Right ventricle myocardium superior (tissue), 1 donor: ENCODE results near the gene PRSS8. TPM values are rescaled to one million over a fixed set of nuclear protein-coding genes. Genes with fewer than 3 reads are reported as not detected.
"Not testable (repeated sequence)": the region's sequence is repeated elsewhere in the genome, so short reads cannot be mapped to it uniquely, and the experiment has no call there.

Source experiments
- ATAC-seq: fragments of 200-7000 bp; cut with Tn5 transposase; one replicate; pipeline ENCODE4 v1.9.1; 2020; ENCODE audit warnings: mild to moderate bottlenecking; ENCODE audit not compliant: poor library complexity
- DNase-seq: peaks from one replicate; pipeline ENCODE4 v3.0.0-alpha.2; 2020
- intact Hi-C: fragments of 100-400 bp; cut with DNase I; formaldehyde crosslinking; loops from one replicate; pipeline ENCODE4 v1.11.2; 2022
- total RNA-seq: library from RNA; stranded (reverse); fragmentation: NEBNext Ultra II Directional; extraction: Animal tissue kit (Norgen Biotek cat#: 25700); gene quantifications from one replicate; pipeline ENCODE4 v1.2.1, GENCODE V29; 2021
- donor health status: DM: no; HTN: yes; CAD: no; lungs with severe emphysema.

Gene PRSS8
- total RNA-seq, 1 donor from 2014 or later = not detected

DNA sequence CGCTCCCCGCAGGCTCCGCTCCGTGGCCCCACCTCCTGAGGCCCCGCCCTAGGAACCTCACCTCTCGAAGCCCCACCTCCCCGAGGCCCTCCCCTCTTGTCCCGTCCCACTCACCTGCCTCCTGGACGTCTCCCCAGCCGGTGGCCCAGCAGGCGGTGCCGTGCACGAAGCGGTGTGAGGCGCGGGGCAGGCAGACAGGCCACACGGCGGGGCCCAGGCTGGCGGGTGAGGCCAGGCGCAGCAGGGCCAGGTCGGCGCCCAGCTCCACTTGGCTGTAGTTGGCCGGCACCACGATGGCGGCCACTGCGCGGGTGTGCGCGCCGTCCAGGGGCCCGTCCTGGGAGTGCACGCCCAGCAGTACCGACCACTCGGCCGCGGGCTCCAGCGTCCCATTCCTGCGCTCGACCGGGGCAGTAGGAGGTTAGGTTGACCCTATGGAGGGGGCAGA is 12.8 kb upstream of the PRSS8 start:
- no peak for DNase-seq

DNA sequence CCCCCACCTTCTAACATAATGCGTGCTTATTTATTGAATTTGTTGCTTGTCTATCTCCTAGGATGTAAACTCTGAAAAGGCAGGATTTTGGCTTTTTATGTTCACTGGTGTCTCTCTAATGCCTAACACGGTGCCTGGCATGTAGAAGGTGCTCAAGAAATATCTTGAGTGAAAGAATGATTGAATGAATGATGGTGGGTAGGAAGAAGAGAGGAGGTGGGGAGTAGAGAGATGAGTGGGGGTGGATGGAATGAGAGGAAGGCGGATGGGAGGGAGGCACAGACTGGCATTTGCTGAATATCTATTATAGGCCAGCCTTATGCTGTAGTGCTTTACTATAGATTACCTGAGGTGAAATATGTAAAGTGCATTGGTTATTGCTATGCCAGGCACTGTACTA is 12.0 kb upstream of the PRSS8 start:
- DNase-seq (no peak), ATAC-seq (no peak)
- intact Hi-C loops = loop anchor here (10.0 kb wide), 1 partner anchor 163 kb away; the partner anchor contains the start of gene HSD3B7

More for the DNA sequence above, 12.8 kb upstream of the PRSS8 start:
- intact Hi-C loops = loop anchor here (10.0 kb wide), 1 partner anchor 164 kb away; the partner anchor contains the start of gene HSD3B7
- ATAC-seq = peak; percentile 32

DNA sequence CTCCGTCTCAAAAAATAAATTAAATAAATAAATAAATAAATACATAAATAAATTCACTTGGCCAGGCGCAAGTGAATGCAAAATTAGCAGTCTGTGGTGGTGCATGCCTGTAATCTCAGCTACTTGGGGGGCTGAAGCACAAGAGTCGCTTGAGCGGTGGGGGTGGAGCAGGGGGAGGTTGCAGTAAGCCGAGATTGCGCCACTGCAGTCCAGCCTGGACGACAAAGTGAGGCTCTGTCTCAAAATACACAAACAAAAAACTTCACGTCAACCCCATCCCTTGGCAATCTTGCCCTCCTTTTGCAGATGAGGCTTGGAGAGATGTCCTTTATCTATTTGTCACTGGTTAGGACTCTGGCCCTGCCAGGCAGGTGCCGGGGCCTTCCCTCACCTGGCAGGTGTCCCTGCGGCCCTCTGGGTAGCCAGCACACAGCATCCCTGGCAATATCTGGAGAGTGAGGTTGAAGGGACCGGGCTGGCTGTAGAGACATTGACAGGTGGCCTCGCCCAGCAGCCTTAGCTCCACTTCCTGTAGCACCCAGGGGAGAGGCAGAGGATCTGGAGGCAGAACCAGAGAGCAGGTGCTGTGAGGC is 10.0 kb upstream of the PRSS8 start:
- ATAC-seq = no peak
- no peak for DNase-seq
- intact Hi-C loops = loop anchor here (10.0 kb wide), 1 partner anchor 161 kb away; the partner anchor contains the start of gene HSD3B7

DNA sequence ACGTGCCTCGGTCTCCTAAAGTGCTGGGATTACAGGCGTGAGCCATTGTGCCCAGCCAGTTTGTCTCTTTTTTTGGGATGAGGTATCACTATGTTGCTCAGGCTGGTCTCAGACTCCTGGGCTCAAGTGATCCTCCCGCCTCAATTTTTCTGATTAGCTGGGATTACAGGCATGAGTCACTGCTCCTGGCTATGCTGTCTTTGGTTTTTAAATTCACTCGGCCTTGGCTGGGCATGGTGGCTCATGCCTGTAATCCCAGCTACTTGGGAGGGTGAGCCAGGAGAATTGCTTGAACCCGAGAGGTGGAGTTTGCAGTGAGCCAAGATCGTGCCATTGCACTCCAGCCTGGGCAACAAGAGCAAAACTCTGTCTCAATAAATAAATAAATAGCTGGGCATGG is 8.9 kb upstream of the PRSS8 start:
- intact Hi-C loops = loop anchor here (5.0 to 10.0 kb wide), 2 partner anchors 112 to 160 kb away; partner anchors contain the start of genes HSD3B7 and STX4
- not testable (repeated sequence) for DNase-seq, ATAC-seq

DNA sequence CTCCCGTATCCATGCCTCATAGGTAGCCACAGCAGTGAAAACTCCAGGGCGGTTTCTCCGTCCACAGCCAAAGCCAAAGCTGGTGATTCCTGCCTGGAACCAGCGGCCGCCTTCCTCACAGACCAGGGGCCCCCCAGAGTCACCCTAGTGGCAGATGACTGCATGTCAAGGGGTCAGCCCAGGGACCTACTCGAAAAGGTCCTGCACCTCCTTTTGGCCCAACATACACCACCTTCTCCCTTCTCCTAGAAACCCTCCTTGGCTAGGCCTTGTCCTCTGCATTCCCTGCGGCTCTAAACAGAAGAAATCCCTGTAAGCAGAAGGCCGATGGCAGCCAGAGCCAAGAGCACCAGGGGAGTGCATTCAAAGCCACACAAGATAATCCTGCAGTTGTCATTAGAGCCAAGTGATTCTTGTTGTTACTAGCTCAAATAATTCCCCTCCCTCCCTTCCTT is 8.2 kb upstream of the PRSS8 start:
- DNase-seq = no peak
- intact Hi-C loops = loop anchor here (5.0 to 10.0 kb wide), 2 partner anchors 111 to 159 kb away; partner anchors contain the start of genes HSD3B7 and STX4
- no peak for ATAC-seq

DNA sequence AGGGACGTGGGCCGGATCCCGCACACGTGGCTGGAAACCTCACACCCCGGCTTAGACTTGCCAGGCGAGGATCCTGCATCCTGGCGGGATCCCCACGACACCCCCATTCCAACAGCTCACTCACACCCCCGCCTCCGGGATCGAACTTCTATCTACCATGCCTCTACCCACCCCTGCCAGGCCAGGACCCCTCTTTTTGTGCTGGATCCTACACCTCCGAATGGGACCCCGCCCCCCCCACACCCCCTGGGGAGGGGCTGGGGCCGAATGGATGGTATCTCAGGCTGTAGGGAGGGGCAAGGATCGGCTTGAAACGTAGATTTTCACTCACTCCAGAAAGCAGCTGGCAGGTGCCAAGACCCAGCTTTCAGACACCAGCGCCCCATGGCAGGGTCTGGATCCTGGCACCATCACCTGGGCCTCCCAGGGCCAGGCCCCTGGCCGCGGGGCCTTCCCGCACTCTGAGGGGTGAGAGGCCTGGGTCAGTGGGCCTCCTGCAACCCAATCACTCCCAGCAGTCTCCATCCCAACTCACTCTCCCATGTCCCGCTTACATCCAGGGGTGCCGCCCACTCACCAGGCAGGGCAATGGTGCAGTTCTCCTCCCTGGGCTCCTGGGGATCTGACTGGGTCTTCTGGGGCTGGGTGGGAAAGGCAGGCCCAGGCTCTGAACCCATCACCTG is 7.6 kb upstream of the PRSS8 start:
- intact Hi-C loops = loop anchor here (5.0 to 10.0 kb wide), 2 partner anchors 111 to 158 kb away; partner anchors contain the start of genes HSD3B7 and STX4
- ATAC-seq (no peak), DNase-seq (no peak)

DNA sequence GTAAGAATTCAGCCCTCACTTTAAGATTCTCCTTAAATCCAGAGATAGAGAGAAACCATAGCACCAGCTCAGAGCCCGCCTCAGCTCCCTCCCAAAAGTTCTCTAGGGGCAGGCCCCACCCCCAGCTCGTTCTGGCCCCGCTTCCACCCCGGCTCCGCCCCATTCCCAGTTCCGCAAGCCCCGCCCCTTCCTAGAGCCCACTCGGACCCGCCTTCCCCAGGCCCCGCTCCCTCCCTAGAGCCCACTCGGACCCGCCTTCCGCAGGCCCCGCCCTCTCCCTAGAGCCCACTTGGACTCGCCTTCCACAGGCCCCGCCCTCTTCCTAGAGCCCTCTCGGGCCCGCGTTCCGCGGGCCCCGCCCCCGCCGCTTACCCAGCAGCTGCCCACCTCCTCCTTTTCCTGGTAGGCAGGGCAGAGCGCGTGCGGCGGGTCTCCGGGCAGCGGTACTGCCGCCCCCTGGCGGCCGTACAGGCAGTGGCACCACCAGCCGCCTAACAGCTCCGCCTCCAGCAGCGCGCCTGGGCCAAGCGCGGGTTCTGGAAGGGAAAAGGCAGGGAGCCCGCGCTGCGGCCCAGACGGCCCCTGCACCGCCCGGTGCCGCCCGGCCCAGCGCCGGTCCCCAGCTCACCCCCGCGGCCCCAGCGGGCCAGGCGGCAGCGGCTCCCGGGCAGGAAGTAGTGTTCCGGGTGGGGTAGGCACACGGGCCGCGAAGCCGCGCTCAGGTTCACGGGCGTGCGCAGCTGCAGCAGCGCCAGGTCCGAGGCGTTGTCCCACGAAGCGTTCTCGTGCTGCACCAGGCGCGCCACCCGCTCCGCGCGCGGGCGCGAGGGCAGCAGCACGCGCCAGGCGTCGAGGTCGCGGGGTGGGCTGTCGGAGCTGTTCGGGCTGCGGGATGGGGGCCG is 6.8 kb upstream of the PRSS8 start:
- intact Hi-C loops = loop anchor here (5.0 to 10.0 kb wide), 2 partner anchors 110 to 158 kb away; partner anchors contain the start of genes HSD3B7 and STX4
- peak; percentile 99 for DNase-seq
- ATAC-seq = peak; percentile 96

DNA sequence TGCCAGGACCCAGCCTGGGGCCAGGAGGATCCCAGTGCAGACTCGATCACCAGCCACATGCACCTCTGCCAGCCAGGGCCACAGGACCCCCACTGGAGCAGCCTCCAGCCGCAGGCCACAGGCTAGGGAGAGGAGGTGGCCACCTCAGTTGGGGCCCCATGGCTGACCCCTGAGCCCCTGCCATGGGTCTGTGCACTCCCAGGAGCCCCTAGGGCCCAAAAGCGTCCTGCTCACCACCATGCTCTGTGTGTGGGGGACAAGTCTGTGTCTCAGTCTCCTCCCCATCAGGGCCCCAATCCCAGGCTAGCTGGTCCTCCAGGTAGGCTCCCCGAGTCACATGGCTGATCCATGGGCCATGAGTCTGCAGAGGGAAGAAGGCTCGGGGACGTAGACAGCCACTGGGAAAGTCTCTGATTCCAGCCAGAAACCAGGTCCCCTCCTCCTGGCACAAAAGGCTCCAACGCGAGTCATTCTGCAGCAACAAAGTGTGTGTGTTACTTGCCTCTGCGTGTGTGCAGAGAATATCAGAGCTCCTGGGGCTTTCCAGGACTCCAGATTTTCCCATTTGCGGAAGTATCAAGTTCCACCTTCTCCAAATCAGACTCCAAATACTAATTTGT is 6.1 kb upstream of the PRSS8 start:
- intact Hi-C loops = loop anchor here (5.0 to 10.0 kb wide), 2 partner anchors 109 to 157 kb away; partner anchors contain the start of genes HSD3B7 and STX4
- DNase-seq (no peak), ATAC-seq (peak; percentile 6)

DNA sequence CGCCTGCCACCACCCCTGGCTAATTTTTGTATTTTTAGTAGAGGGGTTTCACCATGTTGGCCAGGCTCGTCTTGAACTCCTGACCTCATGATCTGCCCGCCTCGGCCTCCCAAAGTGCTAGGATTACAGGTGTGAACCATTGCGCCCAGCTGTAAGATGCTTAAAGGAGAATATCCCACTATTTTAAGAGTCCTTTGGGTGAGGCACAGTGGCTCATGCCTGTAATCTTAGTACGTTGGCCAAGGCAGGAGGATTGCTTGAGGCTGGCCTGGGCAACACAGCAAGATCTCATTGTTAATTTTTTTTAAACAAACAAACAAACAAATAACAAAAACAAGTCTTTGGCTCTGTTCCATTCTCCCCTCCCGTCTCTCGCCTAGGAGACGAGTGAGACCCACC is 5.5 kb upstream of the PRSS8 start:
- intact Hi-C loops = loop anchor here (5.0 to 10.0 kb wide), 2 partner anchors 109 to 156 kb away; partner anchors contain the start of genes HSD3B7 and STX4
- not testable (repeated sequence) for DNase-seq, ATAC-seq

DNA sequence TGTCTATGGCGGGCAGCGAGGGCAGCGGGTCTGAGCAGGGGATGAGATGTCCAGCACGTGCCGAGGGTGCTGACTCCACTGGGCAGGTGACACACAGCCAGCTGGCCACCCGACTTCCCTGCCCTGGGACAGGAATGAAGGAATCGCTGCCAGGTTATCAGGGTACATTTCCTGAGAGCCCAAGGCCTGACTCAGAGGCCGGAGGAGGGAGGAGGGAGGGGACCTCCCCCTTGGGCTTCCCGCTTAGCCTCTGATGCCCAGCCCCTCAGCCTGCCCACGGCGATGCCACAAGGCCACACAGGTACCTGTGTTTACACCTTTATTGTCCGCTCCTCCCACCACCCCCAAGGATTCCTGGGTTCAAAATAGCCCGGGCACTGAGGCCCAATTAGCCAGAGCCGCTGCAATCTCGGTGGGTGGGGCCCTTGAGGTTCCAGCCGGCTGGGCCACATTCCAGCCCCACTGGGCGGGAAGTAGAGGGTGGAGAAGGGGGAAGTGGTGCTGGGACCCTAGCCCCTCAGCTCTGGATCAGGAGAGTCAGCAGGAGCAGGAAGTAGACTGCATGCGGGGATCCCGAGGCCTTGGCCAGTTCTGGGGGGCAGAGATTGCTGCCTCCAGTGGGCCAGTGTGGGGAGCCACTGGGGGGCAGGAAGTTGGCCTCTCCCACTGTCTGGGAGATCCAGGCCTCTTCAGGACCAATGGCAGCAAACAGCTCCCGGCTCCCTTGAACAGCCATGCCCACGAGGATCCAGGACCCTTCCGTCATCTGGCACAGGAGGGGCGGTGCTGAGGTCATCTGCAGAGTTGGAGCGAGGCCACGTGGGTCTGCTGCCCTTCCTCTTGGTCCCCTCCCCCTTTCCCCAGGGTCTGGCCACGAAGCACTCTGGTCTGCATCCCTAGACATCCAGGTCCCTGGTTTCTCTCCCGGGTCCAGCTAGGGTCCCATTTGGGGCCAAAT is 3.4 kb upstream of the PRSS8 start:
- peak; percentile 10 for ATAC-seq
- intact Hi-C loops = no loop called here
- peak; percentile 72 for DNase-seq

DNA sequence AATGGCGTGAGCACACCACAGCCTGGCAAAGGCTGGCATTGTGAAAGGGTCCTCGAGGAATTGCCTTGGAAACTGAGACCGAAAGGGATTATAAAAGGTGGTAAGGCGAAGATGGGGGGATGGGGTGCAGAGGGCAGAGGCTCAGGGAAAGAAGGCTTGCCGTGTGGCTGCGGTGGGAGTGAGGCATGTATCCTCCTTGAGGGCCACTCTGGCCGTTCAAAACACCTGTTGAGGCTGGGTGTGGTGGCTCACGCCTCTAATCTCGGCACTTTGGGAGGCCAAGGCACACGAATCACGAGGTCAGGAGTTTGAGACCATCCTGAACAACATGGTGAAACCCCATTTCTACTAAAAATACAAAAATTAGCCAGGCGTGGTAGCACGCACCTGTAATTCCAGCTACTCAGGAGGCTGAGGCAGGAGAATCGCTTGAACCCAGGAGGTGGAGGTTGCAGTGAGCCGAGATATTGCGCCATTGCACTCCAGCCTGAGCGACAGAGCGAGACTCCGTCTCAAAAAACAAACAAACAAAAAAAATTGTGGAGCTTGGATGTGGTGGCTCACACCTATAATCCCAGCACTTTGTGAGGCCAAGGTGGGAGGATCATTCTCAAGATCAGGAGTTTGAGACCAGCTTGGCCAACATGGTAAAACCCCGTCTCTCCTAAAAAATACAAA is 1.4 kb upstream of the PRSS8 start:
- intact Hi-C loops, DNase-seq, ATAC-seq: not testable (repeated sequence)

DNA sequence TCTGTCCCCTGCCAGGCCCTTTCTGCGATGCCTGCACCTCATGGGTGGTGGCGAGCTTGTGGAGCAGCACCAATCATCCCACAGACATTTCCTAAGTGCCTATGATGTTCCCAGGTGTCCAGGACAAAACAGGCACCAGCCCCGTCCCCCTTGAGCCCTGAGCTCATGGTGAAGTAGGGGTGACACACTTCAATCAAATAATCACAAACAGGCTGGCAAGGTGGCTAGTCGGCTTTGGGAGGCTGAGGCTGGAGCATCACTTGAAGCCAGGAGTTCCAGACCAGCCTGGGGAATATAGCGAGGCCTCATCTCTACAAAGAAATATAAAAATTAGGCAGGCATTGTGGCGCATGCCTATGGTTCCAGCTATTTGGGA is 748 bp upstream of the PRSS8 start:
- intact Hi-C loops = no loop called here
- ATAC-seq (no peak), DNase-seq (no peak)

DNA sequence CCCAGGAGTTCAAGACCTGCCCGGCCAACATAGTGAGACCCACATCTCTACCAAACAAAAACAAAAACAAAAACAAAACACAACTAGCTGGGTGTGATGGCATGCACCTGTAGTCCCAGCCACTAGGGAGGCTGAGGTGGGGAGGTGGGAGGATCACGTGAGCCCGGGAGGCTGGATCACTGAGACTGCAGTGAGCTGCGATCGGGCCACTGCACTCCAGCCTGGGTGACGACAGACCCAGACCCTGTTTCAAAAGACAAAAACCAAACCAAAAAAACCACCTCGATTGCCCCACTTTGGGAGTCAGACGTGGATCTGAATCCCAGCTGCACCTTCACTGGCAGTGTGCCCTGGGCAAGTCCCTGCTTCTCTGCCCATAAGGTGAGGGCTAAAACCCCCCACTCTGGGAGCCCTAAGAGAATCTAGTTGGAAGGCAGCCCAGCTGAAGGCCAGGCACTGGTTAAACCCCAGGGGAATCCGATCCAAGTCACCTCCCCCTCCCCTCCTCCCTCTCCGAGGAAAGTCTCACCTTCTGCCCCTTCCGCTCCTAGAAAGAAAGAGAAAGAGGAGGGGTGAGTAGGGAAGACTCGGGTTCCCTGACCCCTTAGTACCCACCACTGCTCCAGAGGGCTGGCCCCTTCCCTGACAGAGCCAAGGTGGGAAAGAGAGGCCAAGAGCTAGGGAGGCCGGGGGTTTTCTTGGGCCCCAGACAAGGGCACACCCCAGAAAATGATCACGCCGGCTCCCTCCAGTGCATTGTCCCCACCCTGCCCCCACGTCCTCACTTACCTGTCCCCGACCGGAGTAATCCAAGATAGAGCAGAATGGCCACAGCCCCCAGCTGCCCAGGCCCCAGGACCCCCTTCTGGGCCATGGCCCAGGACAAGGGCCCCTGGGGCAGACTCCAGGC is 647 bp downstream of the PRSS8 start:
- DNase-seq (no peak), ATAC-seq (no peak)
- intact Hi-C loops = no loop called here

DNA sequence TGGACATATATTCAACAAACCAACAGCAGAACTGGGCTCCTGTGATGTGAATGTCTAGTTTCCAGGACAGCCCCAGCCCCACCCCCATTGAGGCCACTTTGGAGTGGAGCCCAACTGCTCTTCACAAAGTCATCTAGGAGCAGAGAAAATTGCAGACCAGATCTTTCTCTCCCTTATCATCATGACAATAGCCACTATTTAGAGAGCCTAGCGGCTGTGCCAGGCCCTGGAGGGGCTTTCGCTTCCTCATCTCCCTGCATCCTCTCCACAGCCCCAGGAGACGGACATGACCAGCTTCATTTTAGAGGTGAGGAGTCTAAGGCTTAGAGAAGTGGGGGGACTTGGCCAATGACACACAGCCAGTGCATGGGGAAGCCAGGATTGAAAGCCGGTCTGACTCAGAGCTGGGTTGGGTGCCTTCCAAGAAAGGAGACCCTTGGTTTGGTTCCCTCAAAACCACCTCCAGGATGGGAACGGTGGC is 1.4 kb downstream of the PRSS8 start:
- intact Hi-C loops = no loop called here
- DNase-seq = no peak
- no peak for ATAC-seq

DNA sequence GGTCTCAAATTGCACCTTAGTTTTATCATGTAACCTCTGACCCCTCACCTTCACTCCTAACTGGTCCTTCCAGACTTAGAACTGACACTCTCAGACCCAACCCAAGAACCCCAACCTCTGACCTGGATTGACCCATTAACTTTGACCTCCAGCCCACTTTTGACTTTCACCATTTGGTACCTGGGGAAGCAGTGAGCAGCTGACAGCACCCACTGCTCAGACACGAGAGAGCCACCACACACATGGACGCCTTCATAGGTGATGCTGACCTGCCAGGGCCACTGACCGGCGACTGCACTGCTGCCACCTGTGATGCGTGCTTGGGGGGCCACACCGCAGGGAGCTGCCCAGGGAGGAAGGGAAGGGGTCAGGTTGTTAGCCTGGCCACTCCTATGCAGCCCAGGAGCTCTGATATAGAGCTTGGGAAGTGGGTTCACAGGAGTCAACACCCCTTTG is 2.5 kb downstream of the PRSS8 start:
- DNase-seq = no peak
- intact Hi-C loops = no loop called here
- no peak for ATAC-seq
